ENCODE data around the gene NTM.

DNA sequence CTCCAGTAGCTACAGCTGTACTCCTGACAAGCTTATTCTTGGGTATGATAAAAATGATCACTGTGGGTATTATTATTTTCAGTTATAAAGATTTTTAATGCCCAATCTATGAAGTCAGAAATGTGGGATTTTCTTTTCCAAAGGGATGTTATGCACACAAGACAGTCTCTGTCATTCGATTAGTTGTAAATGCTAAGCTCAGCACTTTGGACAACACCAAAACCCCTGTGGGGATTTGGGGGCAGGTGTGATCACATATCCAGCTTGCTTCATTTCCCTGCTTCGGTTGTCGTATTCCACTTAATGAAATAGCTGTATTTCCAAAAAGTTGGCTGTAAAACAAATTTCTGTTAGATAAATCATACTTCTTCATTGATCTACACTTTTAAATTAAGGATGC lies 931.5 kb downstream of the NTM start:
- TF ChIP-seq POLR2AphosphoS5 (IDR thresholded peaks at IDR 0.05), result no peak
- TF ChIP-seq, protein P1, sequence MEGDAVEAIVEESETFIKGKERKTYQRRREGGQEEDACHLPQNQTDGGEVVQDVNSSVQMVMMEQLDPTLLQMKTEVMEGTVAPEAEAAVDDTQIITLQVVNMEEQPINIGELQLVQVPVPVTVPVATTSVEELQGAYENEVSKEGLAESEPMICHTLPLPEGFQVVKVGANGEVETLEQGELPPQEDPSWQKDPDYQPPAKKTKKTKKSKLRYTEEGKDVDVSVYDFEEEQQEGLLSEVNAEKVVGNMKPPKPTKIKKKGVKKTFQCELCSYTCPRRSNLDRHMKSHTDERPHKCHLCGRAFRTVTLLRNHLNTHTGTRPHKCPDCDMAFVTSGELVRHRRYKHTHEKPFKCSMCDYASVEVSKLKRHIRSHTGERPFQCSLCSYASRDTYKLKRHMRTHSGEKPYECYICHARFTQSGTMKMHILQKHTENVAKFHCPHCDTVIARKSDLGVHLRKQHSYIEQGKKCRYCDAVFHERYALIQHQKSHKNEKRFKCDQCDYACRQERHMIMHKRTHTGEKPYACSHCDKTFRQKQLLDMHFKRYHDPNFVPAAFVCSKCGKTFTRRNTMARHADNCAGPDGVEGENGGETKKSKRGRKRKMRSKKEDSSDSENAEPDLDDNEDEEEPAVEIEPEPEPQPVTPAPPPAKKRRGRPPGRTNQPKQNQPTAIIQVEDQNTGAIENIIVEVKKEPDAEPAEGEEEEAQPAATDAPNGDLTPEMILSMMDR (IDR thresholded peaks at IDR 0.05), result no peak

Data from transverse colon (tissue), 4 donors.